NB4 (cell line): Measurements from ENCODE around the gene CLASRP.

ENCODE experiments used
- DNase-seq: peaks from one replicate; pipeline ENCODE4 v3.0.0; 2010; ENCODE audit warnings: low read depth
- H3K4me3 ChIP-seq: one replicate; pipeline ENCODE4 v1.5.1; 2011; ENCODE audit warnings: mild to moderate bottlenecking, low read depth, low read length, moderate library complexity
- CTCF ChIP-seq: IDR thresholded peaks from one replicate; pipeline ENCODE4 v1.5.1; 2012; ENCODE audit warnings: low read depth, low read length
- MYC ChIP-seq: IDR thresholded peaks from 2 replicates; pipeline ENCODE4 v1.6.1; 2011; ENCODE audit warnings: low read depth, low read length
- POLR2A ChIP-seq: IDR thresholded peaks from 2 replicates; pipeline ENCODE4 v1.6.1; 2011; ENCODE audit warnings: mild to moderate bottlenecking; ENCODE audit not compliant: insufficient read length; ENCODE audit errors: extremely low read depth
- TF ChIP-seq, protein P1 (sequence below): IDR thresholded peaks from 2 replicates; pipeline ENCODE4 v1.6.1; 2011; ENCODE audit warnings: low read depth, low read length

CLASRP gene

DNA sequence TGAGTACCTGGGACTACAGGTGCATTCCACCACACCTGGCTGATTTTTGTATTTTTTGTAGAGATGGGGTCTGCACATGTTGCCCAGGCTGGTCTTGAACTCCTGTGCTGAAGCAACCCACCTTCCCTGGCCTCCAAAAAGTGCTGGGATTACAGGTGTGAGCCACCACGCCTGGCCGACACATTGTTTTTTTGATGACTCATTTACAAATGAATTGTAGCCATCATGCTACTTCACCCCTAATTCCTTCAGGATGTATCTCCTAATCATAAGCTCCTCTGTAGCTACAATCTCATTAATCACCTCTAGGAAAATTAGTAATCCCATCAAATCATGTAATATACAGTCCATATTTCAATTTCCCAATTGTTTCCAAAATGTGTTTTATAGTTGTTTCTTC is 19.7 kb upstream of the CLASRP start:
- TF ChIP-seq MYC (no peak), CTCF (no peak), POLR2A (no peak)
- TF ChIP-seq, protein P1, sequence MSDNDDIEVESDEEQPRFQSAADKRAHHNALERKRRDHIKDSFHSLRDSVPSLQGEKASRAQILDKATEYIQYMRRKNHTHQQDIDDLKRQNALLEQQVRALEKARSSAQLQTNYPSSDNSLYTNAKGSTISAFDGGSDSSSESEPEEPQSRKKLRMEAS = no peak
- H3K4me3 ChIP-seq = no peak overlapping the region
- DNase-seq = no peak

DNA sequence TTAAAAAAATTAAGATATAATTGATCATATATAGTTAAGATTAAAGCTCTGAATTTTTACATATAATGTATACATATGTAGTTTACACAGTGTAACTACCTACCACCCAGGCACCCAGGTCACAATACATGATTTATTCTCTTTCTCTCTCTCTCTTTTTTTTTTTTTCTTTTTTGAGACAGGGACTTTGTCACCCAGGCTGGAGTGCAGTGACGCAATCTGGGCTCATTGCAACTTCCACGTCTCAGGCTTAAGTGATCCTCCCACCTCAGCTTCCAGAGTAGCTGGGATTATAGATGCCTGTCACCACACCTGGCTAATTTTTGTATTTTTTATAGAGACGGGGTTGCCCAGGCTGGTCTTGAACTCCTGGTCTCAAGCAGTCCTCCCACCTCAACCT is 18.8 kb upstream of the CLASRP start:
- no peak overlapping the region for H3K4me3 ChIP-seq
- TF ChIP-seq MYC (no peak), POLR2A (no peak), CTCF (no peak)
- TF ChIP-seq, protein P1 = no peak
- DNase-seq = peak; percentile 48

GRCh38 chr19:45021971-45022370 is 16.9 kb upstream of the CLASRP start:
- H3K4me3 ChIP-seq = no peak overlapping the region
- no peak for TF ChIP-seq POLR2A
- TF ChIP-seq, protein P1 = no peak
- no peak for TF ChIP-seq CTCF
- TF ChIP-seq MYC = no peak
- DNase-seq = no peak

DNA sequence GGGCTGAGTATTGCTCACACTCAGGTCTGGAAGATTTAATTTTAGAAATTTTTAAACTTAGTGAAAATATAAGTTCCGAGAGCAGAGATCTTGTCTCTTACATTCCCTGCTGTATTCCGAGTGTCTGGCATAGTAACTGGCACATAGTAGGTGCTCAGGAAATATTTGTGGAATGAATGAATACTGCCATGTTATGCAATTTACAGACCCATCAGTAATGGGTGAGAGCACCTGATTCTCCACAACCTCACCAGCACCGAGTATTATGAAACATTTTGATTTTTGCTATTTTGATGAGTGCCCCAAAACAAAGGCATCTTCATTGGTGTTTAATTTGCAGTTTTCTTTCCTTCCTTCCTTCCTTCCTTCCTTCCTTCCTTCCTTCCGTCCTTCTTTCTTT is 15.8 kb upstream of the CLASRP start:
- H3K4me3 ChIP-seq = no peak overlapping the region
- no peak for TF ChIP-seq POLR2A
- TF ChIP-seq, protein P1 = no peak
- TF ChIP-seq MYC = no peak
- no peak for TF ChIP-seq CTCF
- DNase-seq = no peak

- TF ChIP-seq, protein P1 = no peak
- TF ChIP-seq MYC = no peak
- no peak for TF ChIP-seq CTCF
- no peak for TF ChIP-seq POLR2A
- no peak overlapping the region for H3K4me3 ChIP-seq
- DNase-seq = no peak
Measured at GRCh38 chr19:45025264-45025663, 13.6 kb upstream of the CLASRP start.

DNA sequence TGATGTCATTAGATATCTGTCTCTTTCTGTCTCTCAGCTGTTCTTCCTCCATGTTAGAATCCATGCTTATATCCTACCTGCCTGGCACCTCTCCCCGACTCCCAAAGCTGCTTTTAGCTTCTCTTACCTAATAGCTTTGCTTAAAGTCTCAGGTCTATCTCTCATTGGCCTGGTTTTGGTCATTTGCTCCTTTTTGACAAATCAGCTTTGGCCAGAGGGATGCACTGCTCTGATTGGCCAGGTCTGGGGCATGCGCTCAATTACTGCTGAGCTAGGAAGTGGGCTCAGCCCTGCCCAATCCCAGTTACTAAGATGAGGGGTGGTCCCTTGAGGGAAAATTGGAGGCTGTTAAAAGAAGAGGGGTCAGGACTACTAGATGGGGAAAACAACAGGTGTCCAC is 11.5 kb upstream of the CLASRP start:
- DNase-seq = no peak
- no peak overlapping the region for H3K4me3 ChIP-seq
- TF ChIP-seq, protein P1 = no peak
- TF ChIP-seq MYC (no peak), CTCF (no peak), POLR2A (no peak)
